Skeletal muscle cell (primary cell): ENCODE measurements around the gene CR1.
"Not testable (repeated sequence)": the region's sequence is repeated elsewhere in the genome, so short reads cannot be mapped to it uniquely, and the experiment has no call there.

Source experiments
- DNase-seq: peaks from one replicate; pipeline ENCODE4 v3.0.0-alpha.2; 2010; ENCODE audit warnings: low read depth
- H3K4me3 ChIP-seq: 2 replicates; pipeline ENCODE4 v1.5.1; 2011; ENCODE audit warnings: low read depth, mild to moderate bottlenecking, control low read depth, low read length, moderate library complexity

Gene CR1

DNA sequence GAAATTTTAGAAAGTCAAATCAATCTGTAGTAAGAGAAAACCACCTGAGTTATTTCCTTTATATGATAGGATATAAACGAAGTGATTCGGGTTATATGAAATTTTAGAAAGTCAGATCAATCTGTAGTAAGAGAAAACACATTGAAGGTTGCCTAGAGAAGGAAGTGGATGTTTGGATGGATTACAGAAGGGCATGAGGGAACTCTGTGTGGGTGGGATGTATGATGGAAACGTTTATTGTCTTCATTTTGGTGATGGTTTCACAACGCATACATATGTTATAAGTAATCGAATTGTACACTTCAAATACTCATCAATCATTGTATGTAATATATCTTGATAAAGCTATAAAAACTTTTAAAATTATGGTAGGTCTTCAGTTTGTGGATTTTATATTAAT is 5.1 kb downstream of the CR1 start:
- no peak for DNase-seq
- no peak overlapping the region for H3K4me3 ChIP-seq

DNA sequence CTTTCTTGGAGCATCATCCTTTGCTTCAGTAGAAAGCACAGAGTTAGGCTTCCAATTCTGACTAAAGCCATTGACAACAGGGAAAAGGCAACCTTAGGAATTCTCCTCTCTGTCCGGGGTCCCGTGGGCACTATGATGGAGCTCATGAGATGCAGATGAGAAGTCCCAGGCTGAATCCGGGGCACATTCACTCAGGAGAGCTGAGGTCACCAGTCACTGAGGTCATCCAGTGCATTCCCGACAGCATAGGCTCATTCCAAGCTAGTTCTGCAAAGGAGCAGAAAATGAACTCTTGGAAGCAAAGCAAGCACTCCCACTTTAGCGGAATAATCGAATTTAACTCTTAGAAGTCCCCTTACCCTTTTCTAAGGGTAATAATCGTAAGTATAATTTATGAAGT is 6.8 kb downstream of the CR1 start:
- DNase-seq: no peak
- no peak overlapping the region for H3K4me3 ChIP-seq

- DNase-seq: no peak
- no peak overlapping the region for H3K4me3 ChIP-seq
Observed at GRCh38 chr1:207503950-207504349, 8.0 kb downstream of the CR1 start.

DNA sequence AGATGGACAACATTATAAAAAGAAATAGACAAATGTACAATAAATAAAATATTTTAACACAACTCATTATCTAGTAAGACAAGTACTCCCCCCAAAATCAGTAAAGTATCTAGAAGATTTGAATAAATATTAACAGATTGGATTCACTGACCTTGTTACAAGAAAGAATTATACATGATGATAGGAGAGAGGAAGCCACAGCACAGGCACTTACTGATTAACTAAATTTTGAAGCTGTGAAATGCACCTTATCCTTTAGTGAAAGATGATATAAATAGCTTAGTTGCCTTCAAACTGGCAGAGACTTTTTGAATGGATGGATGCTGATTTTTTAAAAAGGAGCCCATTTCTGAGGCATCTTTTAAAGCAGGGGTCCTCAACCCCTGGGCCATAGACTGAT is 8.5 kb downstream of the CR1 start:
- DNase-seq: no peak
- no peak overlapping the region for H3K4me3 ChIP-seq

GRCh38 chr1:207510444-207510843 is 14.5 kb downstream of the CR1 start:
- no peak overlapping the region for H3K4me3 ChIP-seq
- DNase-seq: no peak

GRCh38 chr1:207514890-207515289 is 18.9 kb downstream of the CR1 start:
- H3K4me3 ChIP-seq: no peak overlapping the region
- no peak for DNase-seq

- no peak for DNase-seq
- H3K4me3 ChIP-seq: no peak overlapping the region
Observed at GRCh38 chr1:207516729-207517128, 20.8 kb downstream of the CR1 start.

GRCh38 chr1:207518608-207519236 is 22.8 kb downstream of the CR1 start:
- no peak for DNase-seq

GRCh38 chr1:207519505-207520399 is 23.8 kb downstream of the CR1 start:
- no peak overlapping the region for H3K4me3 ChIP-seq

More at GRCh38 chr1:207518608-207519236, 22.8 kb downstream of the CR1 start:
- no peak overlapping the region for H3K4me3 ChIP-seq

GRCh38 chr1:207520400-207521345 is 24.7 kb downstream of the CR1 start:
- not testable (repeated sequence) for DNase-seq, H3K4me3 ChIP-seq

More at GRCh38 chr1:207519505-207520399, 23.8 kb downstream of the CR1 start:
- no peak for DNase-seq

- not testable (repeated sequence) for DNase-seq, H3K4me3 ChIP-seq
Observed at GRCh38 chr1:207525239-207525638, 29.3 kb downstream of the CR1 start.

DNA sequence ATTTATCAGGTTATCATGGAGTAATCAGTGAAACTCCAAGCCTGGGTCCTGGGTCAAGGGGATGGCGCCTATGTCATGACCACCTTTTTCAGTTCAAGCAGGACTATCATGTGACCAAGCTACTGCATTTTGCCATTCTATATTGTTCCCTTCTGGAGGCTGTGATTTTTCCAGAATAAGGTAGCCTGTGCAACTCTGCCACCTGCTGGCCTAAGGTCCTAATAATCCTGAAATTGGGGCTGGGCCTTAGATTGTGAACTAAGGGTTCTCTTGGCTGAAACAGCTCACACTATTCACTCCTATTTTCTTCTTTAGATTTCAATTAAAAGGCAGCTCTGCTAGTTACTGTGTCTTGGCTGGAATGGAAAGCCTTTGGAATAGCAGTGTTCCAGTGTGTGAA is 32.4 kb downstream of the CR1 start:
- not testable (repeated sequence) for H3K4me3 ChIP-seq, DNase-seq

- DNase-seq, H3K4me3 ChIP-seq: not testable (repeated sequence)
Observed at GRCh38 chr1:207536263-207536662, 40.3 kb downstream of the CR1 start.

DNA sequence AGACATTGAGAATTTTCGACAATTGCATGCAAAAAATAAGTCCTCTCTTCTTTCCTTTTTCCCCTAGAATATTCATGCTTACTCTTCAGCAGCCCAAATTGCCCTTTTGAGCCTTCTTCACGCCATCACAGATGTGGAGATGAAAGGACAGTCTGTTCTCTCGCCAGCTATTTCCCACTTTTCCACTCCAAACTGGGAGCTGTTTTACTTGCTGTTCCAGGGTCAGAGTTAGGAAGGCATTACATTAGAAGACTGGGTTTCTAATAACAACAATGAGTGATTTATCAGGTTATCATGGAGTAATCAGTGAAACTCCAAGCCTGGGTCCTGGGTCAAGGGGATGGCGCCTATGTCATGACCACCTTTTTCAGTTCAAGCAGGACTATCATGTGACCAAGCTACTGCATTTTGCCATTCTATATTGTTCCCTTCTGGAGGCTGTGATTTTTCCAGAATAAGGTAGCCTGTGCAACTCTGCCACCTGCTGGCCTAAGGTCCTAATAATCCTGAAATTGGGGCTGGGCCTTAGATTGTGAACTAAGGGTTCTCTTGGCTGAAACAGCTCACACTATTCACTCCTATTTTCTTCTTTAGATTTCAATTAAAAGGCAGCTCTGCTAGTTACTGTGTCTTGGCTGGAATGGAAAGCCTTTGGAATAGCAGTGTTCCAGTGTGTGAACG is 50.9 kb downstream of the CR1 start:
- not testable (repeated sequence) for H3K4me3 ChIP-seq, DNase-seq

- H3K4me3 ChIP-seq, DNase-seq: not testable (repeated sequence)
Observed at GRCh38 chr1:207554823-207555222, 58.9 kb downstream of the CR1 start.

DNA sequence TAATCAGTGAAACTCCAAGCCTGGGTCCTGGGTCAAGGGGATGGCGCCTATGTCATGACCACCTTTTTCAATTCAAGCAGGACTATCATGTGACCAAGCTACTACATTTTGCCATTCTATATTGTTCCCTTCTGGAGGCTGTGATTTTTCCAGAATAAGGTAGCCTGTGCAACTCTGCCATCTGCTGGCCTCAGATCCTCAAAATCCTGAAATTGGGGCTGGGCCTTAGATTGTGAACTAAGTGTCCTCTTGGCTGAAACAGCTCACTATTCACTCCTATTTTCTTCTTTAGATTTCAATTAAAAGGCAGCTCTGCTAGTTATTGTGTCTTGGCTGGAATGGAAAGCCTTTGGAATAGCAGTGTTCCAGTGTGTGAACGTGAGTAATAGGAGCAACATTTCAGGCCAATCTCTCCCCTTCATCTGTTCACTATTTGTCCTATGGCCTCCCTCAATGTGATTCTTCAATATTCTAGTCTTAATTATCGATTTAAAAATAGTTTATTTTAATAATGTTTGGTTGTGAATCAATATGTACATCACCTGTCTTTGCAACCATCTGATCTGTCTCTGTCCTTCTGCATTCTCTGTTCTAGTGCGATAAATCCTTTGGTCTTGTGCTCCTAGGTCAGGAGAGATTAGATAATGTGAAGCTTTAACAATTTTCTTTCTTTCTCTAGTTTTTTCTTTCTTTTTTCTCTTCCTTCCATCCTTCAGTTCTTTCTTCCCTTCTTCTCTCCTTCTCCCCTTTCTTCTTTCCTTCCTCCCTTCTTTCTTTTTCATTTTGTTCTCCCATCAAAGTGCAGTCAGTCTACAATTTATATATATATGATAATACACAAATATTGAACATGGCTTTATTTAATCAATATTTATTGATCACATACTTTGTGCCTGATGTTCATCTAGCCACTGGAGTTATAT is 69.8 kb downstream of the CR1 start:
- DNase-seq: no peak
- H3K4me3 ChIP-seq: no peak overlapping the region

- not testable (repeated sequence) for DNase-seq, H3K4me3 ChIP-seq
Observed at GRCh38 chr1:207571926-207572325, 76.0 kb downstream of the CR1 start.

- not testable (repeated sequence) for DNase-seq, H3K4me3 ChIP-seq
Observed at GRCh38 chr1:207573074-207573473, 77.1 kb downstream of the CR1 start.
